GM12872 (cell line): ENCODE data around the gene BMP4.

Source experiments
- CTCF ChIP-seq: IDR thresholded peaks from 3 replicates; pipeline ENCODE4 v1.5.1; 2011; ENCODE audit warnings: low read depth, mild to moderate bottlenecking, low read length, moderate library complexity; ENCODE audit not compliant: insufficient read depth

The BMP4 gene

DNA sequence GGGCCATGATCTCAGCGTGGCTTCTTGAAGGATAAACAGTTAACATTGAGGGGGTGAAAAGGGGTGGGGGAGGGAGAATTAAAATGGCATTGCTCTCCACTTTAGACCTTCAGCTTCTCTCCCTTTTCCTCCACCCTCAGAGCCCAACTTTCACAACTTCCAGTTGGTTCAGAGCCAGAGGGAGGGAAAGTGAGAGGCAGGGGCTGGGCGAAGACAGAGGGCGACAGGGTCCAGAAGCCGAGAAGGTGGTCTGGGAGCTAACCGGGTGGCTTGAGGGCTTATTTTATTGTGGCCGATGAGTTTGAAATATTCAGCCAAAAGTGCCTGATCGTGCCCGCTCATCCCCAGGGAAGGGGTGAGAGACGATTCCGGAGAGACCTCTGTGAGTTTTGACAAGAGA, 4.1 kb downstream of the BMP4 start:
- TF ChIP-seq CTCF: no peak

DNA sequence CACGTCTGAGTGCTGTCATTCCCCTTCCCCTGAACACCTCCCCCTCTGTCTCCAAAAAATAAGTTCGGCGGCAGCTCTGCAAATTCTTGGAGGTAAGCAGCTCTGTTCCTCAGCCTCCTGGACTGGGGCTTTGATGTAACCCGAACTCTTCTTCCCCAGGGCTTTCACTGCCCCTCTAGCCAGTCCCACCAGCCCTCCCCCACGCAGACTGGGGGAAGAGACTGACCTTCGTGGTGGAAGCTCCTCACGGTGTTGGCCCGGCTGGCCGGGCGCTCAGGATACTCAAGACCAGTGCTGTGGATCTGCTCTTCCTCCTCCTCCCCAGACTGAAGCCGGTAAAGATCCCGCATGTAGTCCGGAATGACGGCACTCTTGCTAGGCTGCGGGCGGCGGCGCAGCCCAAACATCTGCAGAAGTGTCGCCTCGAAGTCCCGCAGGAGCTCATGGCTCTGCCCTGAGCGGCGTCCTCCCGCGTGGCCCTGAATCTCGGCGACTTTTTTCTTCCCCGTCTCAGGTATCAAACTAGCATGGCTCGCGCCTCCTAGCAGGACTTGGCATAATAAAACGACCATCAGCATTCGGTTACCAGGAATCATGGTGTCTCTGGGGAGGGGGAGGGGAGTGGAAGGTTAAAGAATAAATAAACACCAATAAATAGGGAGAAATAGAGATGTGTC, 4.9 kb downstream of the BMP4 start:
- TF ChIP-seq CTCF: no peak

- TF ChIP-seq CTCF: no peak
Observed at GRCh38 chr14:53951243-53951626, 5.4 kb downstream of the BMP4 start.

GRCh38 chr14:53950031-53950793, 6.4 kb downstream of the BMP4 start:
- no peak for TF ChIP-seq CTCF

- TF ChIP-seq CTCF: no peak
Observed at GRCh38 chr14:53949201-53949600, 7.4 kb downstream of the BMP4 start.

DNA sequence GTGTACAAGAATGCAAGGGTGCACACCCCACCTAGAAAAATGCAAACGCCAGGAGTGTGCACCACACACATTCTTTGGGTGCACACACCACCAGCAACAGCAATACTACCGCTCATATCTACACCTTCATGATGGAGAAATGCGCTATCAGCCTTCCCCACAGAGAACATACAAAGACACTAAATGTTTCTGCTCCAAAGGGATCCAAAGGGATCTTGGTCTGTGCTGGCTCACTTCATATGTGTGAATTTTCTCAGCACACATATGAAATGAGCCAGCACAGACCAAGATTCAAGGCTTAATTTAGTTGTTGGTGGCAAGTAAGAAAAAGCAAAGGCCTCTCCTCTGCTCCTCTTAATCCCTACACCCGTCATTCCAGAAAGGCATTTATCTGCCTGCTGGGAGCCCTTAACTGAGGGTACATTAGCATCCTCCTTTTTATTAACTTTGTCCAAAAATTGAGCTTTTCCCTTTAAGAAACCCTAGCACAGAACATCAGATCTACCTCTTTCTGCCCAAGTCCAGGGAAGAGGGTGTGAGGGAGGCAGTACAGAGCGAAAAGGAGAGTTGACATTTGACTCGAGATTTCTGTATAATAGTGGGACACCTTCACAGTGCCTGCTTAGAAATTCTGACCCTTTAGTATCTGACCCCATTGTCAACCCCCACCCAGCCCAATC, 8.3 kb downstream of the BMP4 start:
- TF ChIP-seq CTCF: no peak

- TF ChIP-seq CTCF: no peak
Observed at GRCh38 chr14:53947452-53948204, 9.0 kb downstream of the BMP4 start.
